Dermis lymphatic vessel endothelial cell (primary cell): ENCODE results near the gene PM20D1. TPM values are rescaled to one million over a fixed set of nuclear protein-coding genes. Genes with fewer than 3 reads are reported as not detected.

Experiments
- total RNA-seq: library from RNA; depleted of rRNA; stranded (reverse); fragments of >200 nt; gene quantifications from 2 replicates; pipeline ENCODE4 v1.2.1, GENCODE V29; 2014

The PM20D1 gene, protein sequence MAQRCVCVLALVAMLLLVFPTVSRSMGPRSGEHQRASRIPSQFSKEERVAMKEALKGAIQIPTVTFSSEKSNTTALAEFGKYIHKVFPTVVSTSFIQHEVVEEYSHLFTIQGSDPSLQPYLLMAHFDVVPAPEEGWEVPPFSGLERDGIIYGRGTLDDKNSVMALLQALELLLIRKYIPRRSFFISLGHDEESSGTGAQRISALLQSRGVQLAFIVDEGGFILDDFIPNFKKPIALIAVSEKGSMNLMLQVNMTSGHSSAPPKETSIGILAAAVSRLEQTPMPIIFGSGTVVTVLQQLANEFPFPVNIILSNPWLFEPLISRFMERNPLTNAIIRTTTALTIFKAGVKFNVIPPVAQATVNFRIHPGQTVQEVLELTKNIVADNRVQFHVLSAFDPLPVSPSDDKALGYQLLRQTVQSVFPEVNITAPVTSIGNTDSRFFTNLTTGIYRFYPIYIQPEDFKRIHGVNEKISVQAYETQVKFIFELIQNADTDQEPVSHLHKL
- total RNA-seq, result 0.22 and 0.26 TPM in 2 replicates

DNA sequence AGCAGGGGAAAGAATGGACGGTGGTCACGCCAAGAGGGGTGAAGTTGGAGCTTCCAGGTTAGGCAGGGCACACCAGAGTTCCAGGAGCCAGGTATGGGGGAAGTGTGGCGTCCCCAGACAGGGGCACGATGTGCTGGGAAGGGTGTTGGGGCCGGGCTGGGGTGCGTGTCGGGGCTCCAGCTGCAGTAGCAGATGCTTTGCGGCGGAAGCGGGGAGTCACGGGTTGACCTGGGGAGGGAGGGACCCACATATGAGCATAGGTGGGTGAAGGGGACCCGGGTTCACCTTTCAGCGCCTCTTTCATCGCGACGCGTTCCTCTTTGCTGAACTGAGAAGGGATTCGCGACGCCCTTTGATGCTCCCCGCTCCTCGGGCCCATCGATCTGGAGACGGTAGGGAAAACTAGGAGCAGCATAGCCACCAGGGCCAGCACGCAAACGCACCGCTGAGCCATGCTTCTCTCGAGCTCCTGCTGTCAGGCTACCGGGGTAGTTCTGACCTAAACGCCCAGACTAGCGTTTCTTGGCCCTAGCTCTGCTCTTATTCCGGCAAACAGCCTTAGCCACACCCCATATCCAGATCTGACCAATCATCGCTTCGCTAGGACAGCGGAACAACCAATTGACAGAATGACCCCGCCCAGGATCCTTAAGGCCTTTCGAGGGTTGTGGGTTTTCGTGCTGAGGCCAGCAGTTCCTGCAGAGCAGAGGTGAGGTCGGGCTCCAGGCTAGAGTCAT is at the start of gene PM20D1:
Gene PM20D1 (minus strand): TSS at position 514 of the 737 bp plus-strand sequence. CDS start 60 bp downstream, at position 454.

DNA sequence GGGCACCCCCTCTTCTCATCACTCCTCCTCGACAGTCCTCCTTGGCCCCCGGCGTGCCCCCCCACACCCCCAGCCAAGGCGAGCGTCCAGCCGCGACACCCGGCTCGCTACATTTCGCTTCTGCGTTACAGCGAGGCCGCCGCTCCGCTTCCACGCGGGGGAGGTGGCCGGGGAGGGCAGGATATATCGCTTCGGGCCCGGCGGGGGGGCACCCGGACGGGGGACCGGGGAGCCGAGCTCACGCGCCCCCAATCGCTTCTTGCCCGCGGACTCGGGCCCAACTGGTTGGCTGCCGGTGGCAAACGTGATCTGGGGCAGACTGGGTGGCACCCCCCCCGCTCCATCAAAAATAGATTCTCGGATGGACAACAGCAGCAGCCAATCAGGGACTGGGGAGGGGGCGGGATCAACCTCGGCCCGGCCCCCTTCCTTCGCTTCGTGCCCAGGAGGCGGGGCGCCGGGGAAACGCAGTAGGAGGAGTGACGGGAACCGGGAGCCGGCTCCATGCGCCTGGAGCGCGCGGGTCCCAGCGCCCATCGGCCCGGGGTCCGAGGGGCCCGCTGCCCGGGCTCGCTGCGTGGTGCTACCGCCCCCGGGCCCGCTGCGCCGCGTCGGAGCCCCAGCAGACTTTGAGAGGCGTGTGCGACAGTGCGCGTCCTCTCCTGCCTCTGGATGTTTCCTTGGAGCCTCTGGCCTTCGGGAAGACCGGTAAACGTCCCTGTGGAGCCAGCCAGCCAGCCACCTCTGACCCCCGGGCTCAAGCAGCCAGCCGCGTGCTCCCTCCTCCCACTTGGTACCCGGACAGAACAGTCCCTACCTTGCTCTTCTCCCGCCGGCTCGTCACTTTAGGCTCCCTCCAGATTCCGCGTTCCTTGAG is 36.8 kb downstream of the PM20D1 start, which contains the start of gene SLC41A1:
Gene SLC41A1 (minus strand): TSS at position 321 of the 877 bp plus-strand sequence. CDS start 2,757 bp downstream, outside the sequence.

Other genes starting within 250 kb of the PM20D1 start
- 35.0 and 65.5 TPM in 2 replicates for gene ELK4, start 218.1 kb downstream of the PM20D1 start, total RNA-seq
- gene SLC45A3, start 169.6 kb downstream of the PM20D1 start, total RNA-seq, result 26.9 and 43.8 TPM in 2 replicates
- gene NUCKS1, start 100.0 kb downstream of the PM20D1 start, total RNA-seq, result 101 and 117 TPM in 2 replicates
- gene RAB29, start 74.7 kb downstream of the PM20D1 start, total RNA-seq, result 22.2 and 25.4 TPM in 2 replicates
- 9.1 and 10.7 TPM in 2 replicates for gene SLC41A1, start 36.9 kb downstream of the PM20D1 start, total RNA-seq
- not detected in 2 replicates for gene SLC26A9, start 93.3 kb upstream of the PM20D1 start, total RNA-seq
- gene RAB7B, start 153.3 kb upstream of the PM20D1 start, total RNA-seq, result under 0.01 TPM in 1 of 2 replicates, not detected in the other
- not detected in 2 replicates for gene CTSE, start 173.8 kb upstream of the PM20D1 start, total RNA-seq
- not detected in 2 replicates for gene RHEX, start 203.0 kb upstream of the PM20D1 start, total RNA-seq